Measurements from ENCODE around the gene ASXL1. TPM values are rescaled to one million over a fixed set of nuclear protein-coding genes. Genes with fewer than 3 reads are reported as not detected.

Gene ASXL1
- polyA plus RNA-seq, 4 donors, result 55.7 to 77.9 (median 65.3) TPM

DNA sequence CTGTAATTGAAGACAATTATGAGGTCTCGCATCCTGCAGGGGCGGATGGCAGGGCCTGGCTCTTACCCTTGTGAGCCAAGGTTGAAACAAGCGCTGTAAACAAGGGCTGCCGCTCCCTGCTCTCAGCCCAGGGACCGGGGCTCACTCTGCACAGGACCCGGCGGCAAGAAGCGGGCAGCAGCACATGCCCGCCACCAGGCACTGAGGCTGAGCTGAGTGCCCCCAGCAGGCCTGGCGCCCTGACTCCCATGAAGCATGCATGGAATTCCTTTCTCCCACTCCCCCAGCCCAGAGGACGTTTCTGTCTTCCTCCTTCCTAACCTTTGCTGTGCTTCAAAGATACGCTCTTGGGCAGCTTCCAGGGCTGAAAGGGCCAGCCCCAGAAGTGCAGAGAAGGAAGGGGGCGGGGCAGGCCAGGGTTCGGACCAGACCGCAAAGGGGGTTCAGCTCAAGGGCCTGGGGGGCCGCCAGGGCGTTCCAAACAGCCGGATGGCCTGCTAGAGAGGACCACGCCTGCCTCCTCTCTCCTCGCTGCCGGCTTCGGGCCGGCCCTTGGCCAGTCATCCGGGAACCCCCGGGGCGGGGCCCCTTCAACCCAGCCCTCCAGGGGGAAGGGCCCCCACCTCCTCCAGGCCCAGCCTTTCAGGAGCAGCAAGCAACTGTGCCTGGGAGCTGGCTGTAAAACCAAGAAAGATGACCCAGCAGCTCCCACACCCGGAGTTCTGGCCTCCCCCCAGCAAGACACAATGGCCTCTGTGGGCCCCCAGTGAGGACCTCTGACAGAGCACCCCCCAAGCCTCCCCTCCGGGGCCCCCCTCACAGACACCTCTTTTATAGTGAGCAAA is 117.1 kb downstream of the ASXL1 start:
- DNase-seq (ENCODE audit: low read depth in 4 of 4, low spot score in 2 of 4), result peak; percentile 74 to 89 (median 88)

DNA sequence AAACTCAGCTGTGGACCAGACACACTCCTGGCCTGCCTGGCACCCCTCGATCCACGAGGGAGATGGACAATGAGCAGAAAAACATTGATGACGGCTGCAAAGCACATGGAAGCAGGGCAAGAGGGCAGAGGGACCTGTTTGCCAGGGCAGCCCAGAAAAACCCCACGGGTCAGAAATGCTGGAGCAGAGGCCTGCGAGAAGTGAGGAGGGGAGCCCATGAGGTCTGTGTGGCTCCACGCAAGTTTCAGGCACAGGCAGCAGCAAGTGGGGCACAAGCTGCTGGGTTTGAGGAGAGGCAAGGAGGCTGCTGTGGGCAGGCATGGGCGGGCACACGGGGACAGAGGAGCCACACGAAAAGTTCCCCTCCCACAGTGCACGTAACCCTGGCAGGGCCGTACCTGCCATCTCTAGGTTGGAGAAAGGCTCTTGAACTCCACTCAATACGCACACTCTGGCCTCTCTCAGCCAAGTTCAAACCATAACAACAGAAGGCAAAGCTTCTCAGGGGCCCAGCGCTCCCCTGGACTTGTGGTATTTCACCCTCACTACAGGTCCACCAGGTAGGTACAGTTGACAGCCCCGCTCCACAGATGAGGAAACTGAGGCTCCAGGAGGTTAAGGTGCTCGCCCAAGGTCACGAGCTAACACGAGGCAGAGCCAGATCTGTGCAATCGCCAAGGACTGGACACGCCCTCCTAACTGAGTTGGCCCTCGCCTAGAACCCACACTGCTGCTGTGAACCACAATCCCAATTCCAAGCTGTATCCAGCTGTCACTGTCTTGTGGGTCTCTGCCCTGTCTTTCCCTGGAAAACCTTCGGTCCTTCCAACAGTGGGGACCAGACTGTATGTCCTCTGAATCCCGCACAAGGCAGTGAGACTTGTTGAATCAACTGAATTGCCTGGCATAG is 118.8 kb downstream of the ASXL1 start:
- DNase-seq (ENCODE audit: low read depth in 4 of 4, low spot score in 2 of 4), result no peak

DNA sequence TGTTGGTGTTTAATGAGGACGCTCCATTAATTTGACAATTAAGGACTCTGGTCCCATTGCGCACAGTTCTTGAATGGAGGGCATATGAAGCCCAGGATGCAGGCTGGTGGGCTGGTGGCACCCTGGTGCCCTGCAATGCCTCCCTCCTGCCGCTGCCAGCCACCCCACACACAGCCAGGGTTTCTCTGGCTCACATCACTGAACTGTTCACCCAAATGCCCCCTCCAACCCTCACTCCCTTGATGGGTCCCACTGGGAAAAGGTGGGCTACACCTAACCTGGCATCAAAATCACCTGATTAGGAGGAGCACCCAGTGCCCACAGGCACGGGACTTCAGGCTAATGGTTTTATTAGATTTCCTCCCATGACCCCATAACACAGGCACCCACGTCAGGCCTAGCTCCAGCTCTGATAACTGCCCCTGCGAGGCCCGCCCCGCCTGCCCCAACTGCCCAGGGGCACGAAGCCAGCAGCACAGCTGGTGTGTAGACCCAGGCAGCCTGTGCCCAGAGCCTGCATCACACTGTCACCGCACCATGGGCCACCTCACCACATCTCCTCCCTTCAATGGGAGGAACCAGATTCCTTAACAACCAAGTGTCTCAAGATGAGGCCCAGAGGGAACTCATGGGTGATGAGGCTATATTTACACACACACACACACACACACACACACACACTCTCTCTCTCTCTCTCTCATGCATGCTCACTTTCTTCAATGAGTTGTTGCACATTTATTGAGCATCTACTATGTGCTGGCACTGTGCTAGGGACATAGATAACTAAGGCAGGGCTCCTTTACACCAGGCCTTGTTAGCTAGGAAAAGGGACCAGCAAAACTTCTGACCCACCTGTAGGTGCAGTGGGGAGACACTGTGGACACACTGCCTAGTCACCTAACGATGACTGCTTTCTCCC is 119.7 kb downstream of the ASXL1 start:
- no peak for DNase-seq (ENCODE audit: low read depth in 4 of 4, low spot score in 2 of 4)

DNA sequence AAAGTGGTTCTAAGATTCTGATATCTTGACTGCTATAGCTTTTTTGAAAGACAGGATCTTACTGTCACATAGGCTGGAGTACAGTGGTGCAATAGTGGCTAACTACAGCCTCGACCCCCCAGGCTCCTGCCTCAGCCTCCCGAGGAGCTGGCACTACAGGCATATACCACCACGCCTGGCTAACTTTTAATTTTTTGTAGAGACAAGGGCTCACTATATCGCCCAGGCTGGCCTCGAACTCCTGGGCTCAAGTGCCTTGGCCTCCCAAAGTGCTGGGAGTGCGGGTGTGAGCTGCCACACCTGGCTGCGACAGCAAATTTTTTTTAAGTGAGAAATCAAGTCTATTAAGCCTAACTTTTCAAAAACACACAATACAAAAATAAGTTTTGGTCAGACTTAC is 120.4 kb downstream of the ASXL1 start:
- no peak for DNase-seq (ENCODE audit: low read depth in 4 of 4, low spot score in 2 of 4)

DNA sequence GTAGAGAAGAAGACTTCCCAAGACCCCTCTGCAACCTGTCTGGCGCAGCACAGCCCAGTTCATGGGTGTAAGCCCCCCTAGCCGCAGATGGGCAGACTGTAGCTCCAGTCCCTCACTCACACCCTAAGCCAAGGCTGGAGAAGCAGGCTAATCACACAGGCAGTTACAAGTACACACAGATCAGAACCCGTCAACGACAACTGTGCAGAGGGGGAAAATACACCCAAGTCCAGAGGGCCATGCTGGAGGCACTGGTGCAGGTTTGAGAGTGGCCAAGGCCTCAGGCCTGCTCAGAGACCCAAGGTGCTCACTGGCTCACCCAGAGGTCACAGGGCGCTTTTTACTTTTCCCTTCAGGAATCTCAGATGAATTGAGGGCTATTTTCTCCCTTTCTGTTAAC is 120.9 kb downstream of the ASXL1 start:
- DNase-seq (ENCODE audit: low read depth in 4 of 4, low spot score in 2 of 4), result no peak

DNA sequence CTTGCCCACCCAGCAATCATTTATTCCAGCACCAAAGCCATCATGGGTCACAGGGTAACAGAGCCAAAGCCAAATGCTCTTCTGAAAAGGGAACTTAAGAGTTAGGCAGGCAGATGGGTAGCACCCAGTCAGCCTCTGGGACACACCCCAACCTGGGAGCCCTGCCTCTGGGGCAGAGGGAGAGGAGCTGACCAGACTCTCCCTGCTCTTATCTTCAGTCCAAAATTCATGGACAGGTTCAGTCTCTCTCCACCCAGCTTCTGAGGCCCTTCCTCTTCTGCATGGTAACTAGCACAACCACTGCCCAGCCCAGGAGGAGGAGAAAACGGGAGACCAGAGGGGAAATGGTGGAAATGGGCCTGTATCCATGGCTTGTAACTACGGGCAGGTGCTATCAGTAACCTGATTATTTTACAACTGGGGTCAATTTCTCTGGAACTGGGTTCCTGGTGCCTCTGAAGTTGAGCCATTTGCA is 121.6 kb downstream of the ASXL1 start:
- DNase-seq (ENCODE audit: low read depth in 4 of 4, low spot score in 2 of 4), result no peak

DNA sequence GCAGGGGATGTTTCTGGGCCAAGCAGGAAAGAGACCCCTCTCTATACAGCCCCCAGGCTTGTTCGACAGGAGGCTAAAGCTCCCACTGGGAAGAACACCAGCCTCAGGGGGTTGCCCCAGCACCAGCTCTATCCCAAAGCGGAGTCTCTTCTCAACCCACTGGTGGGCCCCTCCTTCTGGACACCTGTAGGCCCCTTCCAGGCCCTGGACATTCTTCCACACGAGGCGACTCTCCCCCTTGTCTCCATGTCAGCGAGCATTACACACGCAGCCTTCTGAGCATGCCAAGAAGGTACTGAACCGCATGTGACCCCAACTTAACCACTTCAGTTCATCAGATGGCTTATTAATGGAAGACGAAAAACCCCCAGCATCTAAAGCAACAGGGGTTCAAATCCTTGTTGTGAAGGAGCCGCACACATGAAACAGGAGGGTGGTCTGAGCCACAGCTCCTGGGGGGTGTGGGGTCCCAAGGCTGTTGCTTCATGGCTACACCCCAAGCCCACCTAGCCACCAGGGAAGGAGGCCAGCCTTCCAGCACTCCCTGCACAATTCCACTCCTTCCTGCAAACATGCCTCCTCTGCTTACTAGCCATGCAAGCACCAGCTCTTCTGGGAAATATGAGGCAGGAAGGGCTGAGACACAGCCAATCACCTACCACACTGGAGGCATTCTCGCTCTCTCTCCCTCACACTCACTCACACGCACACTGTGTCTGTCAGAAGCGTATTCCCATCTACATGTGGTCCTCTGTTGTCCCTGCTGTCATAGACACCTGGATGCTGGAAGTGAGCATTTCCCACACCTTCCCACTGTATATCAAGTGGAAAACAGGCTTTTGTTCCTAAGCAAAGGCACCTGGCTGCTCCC is 122.5 kb downstream of the ASXL1 start:
- DNase-seq (ENCODE audit: low read depth in 4 of 4, low spot score in 2 of 4), result no peak

DNA sequence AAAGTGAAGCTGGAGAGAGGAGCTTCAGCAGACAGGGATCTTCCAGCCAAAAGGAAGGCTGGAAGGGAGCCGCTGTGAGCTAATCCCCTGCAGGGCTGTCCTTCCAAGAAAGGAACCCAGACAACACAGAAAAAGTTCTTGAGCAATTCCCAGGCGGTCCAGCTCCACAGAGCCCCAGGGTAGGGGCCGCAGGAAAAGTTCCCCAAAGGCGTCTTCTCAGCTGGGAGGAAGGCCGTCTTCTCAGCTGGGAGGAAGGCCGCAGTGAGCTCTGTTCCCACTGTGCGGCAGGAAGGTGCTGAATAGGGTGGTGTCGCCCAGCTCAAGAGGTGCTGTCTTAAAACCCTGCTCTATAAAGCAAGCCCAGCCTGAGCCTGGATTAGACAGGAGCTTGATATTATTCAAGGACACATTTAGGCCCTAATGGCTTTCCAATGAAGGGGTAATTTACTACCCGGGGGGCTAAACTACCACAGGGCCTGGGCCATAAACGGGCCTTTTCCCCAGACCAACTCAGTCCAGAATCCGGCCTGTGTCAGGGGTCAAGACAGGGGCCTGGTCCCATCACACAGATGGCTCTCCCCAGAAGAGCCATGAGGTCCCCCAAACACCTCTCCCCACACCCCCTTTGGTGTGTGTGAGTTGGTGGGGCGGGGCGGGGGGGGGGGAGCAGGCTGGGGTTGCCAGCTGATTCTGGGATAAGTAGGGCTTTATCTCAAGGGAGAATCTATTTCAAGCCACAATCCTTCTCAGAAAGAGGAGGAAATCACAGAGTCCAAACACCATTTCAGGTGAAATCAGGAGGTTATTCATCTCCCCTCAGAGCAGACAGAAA is 123.4 kb downstream of the ASXL1 start:
- DNase-seq (ENCODE audit: low read depth in 4 of 4, low spot score in 2 of 4), result no peak

DNA sequence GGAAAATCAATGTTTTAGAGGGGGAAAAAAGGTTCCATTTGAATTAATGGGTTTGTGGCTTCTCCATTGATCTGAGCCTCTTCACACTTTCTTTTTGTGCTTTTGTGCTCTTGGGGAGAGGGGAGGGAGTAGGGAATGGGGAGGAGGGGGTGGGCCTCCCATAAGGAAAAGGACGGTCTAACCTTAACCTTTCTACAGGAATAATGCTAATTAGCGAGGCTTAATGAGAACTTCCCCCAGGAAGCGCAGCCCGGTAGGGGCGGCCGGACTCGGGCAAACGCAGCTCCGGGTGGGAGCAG is 124.0 kb downstream of the ASXL1 start:
- no peak for DNase-seq (ENCODE audit: low read depth in 4 of 4, low spot score in 2 of 4)

DNA sequence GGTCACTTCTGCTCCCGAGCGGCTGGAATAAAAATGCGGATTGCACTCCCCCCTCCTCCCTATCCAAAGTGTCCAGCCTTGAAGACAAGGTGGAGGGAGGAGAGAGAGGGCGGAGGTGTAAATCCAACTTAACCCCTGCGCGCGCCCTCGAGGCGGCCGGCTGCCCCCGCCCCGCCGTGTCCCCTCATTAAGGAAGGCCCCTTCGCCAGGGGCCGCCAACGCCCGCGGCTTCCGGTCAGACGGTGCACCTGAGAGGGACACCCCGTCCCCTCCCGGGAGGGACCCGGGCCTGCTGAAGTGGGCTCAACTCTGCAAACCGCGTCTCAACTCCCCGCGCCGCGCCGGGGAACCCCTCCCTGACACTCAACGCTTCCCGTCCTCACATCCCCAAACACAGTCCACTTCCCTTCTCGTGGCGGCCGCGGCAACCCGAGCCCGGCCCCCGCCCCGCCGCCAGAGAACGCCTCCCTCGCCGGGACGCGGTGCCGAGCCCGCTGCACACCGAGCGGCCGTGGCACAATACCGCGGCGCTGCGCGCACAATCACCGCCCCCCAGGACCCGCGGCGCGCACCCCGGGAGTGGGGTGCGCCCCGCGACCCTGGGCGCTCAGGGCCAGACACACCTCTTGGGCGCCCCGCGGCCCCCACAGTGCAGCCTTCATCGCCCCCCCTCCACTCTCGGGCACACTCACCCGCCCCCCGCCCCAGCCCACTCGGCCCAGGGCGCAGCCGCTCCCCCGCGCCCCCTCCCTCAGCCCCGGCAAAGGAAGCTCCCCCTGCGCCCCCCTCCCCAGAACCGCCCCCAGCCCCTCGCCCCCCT is 124.5 kb downstream of the ASXL1 start:
- no peak for DNase-seq (ENCODE audit: low read depth in 4 of 4, low spot score in 2 of 4)

DNA sequence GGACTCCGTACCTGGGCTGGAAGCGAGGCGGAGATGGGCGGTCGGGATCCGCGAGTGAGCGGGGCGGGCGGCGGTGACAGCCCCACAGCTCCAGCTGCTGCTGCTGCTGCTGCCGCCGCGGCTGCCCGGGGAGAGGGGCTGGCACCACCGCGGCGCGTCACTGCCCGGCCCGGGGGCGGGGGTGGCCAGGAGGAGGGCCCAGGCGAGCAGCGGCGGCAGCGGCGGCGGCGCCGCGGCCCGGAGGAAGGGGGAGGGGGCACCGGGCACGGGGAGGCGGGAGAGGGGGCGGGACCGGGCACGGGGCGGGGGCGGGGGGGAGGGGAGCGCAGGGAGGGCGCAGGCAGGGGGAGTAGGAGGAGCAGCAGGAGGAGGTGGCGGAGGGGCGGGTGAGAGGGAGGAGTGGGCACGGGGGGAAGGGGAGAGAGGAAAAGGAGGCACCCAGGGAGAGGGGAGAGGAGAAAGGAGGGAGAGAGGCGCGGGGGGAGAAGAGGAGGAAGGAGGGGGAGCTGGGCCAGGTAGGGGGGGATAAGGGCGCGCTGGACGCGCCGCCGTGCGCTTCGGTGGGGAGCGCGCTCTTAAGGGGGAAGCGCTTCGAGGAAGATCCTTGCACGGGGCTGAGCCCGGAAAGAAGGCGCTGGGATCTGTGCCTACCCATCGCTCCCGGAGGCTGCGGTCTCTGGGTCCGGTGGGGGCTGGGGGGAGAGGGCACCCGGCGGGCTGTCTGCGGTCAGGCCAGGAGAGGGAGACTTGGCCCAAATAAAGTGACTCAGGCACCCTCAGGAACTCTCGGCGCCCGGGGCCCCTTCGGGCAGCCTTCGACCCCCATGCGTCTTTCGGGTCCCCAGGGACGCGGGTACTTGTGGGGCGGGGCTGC is 125.5 kb downstream of the ASXL1 start:
- DNase-seq (ENCODE audit: low read depth in 4 of 4, low spot score in 2 of 4), result peak in 1 of 4 donors; percentile 73

DNA sequence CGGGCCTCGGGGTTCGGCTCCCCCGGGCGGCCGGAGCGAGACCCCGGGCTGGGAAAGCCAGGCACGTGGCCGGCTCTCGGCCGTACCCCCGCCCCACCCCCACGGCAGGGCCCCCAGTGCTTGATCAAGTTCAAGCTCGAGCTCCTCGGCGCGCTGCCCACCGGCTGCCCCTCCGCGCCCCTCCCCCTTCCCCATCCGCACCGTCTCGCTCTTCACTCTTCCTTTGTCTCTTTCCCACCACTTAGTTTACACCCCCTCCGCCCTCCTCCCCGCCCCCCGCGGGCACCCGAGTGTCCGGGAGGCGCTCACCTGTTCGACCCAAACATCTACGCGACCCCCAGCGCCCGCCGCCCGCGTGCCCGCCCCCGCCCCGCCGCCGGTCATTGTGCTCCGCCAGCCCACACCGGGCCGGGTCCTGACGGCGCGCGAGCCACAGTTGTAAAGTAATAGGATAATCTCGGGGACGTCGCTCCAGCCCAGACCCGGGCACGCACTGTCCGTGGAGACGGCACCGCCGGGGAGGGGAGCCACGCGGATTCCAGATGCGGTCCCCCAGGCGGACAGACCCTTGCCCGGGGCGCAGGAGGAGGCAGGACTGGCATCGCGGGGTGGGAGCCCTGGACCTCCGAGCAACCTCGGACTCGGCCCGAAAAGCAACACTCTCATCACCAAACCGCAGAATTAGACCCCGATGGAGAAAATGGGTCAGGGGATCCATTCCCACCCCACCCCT is 126.3 kb downstream of the ASXL1 start:
- DNase-seq (ENCODE audit: low read depth in 4 of 4, low spot score in 2 of 4), result no peak

DNA sequence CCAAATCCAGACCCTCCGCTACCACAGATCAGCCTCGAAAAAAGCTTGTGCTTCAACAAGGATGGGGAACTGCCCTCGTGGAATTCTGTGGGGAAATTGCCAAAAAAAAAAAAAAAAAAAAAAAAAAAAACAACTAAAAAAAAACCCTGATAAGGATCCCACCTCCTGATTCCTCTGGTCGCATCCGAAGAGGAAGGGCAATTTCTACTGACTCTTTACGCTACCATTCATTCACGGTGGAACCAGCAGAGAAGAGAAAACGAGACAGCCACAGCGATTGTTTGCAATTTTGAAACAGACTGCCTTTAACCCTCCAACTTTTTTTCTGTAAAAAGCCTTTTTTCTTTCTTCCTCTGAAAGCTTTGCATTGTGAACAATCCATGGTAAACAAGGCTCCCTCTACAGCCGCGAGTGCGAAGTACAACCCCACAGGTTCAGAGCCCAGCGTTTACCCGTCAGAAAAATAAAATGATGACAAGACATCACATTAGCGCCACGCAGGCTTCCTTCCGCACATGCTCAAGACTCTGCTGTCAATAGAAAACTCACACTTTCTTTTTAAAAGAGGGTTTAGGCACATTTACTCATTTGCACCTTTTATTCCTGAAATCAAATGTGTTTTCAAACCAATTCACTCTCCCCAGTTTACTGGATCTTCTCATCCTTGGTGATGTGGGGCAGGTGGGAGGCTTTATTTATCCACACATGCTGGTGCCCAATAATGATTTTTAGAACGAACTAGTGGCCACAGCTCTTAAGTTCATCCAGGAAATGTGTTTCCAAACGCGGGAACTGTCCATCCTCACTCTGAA is 127.0 kb downstream of the ASXL1 start:
- DNase-seq (ENCODE audit: low read depth in 4 of 4, low spot score in 2 of 4), result peak in 2 of 4 donors; percentile 73 to 84

DNA sequence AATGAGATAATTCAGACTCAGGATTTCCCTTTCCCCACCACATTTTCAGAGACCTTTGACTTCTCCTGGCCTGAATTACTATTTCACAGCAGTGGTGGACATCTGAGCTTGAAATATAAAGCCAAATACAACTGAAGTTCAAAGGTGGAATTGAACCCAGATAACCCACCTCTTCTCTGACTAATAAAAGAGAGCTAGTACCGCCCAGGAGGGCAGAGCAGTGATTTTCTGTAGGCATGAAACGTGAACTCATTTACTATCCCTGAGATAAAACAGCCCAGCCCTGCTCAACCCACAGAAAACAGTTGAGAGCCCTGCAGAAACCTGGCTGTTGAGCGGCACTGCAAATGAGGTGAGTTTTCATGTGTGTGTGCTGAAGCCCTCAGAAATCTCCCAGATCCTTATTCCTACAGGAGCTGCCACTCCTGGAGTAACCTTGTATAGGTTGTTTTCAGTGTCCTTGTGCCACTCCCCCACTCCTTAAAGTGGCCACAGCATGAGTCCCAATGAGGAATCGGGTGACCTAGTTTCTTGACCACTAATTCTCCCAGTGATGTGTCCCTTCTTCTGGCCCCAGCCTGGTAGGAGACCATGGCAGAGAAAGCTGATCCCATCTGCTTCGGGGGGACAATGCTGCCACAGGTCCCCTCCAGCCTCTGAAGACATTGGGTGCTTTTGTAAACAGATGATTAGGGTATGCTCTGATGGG is 127.8 kb downstream of the ASXL1 start:
- DNase-seq (ENCODE audit: low read depth in 4 of 4, low spot score in 2 of 4), result no peak

DNA sequence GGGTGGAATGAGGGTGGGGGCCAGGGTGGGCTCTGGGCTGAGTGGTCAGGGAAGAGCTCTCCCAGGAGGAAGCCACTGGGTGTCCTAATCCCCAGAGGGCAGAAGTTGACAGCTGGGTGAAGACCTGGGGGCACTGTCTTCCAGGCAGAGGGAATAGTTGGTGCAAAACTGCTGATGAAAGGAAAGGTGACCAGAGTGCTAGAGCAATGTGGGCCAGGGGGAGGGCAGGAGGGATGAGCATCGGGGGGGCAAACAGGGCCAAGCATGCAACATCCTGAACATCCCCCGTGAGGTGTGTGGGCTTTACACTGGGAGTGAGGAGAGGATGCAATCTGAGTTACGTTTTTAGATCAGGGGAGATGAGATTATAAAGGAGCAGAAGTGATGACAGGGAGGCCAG is 129.2 kb downstream of the ASXL1 start:
- DNase-seq (ENCODE audit: low read depth in 4 of 4, low spot score in 2 of 4), result no peak

Data from left renal cortex interstitium (tissue), 4 donors.